ENCODE data around the gene MLANA.

MLANA gene, protein sequence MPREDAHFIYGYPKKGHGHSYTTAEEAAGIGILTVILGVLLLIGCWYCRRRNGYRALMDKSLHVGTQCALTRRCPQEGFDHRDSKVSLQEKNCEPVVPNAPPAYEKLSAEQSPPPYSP

DNA sequence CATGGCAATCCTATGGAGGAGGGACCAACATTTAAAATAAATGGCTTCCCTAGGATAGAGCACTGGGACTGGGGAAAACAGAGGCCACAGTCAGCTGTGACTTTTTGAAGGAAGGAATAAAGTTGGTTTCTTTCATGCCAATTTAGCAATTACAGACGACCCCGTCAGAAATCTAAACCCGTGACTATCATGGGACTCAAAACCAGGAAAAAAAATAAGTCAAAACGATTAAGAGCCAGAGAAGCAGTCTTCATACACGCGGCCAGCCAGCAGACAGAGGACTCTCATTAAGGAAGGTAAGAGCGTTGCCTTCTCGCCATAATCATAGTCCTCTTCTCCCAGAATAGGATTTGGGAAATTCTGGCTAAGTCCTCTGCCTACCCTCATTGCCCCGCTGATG lies at the start of gene MLANA:
TSS of gene MLANA (plus strand) at position 249 of the 400 bp plus-strand sequence. CDS start 1,586 bp downstream, outside the sequence.
- DNase-seq (ENCODE audit: low read depth in 2 of 2, low spot score in 1 of 2): no peak

DNA sequence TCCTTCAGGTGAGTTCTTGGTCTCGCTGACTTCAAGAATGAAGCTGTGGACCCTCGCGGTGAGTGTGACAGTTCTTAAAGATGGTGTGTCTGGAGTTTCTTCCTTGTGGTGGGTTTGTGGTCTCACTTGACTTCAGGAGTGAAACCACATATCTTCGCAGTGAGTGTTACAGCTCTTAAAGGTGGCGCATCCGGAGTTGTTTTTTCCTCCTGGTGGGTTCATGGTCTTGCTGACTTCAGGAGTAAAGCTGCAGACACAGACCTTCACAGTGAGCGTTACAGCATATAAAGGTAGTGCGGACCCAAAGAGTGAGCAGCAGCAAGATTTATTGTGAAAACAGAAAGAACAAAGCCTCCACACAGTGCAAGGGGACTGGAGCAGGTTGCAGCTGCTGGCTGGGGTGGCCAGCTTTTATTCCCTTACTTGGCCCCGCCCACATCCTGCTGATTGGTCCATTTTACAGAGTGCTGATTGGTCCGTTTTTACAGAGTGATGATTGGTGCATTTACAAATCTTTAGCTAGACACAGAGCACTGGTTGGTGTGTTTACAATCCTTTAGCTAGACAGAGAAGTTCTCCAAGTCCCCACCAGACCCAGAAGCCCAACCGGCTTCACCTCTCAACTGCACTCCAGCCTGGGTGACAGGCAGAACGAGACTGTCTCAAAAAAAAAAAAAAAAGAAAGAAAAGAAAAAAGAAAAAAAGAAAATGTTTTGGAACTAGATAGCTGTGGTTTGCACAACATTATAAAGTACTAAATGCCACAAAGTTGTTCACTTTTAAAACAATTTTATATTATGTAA lies 48.7 kb upstream of the MLANA start:
- peak in 1 of 2 donors; percentile 27 for DNase-seq (ENCODE audit: low read depth in 2 of 2, low spot score in 1 of 2)

DNA sequence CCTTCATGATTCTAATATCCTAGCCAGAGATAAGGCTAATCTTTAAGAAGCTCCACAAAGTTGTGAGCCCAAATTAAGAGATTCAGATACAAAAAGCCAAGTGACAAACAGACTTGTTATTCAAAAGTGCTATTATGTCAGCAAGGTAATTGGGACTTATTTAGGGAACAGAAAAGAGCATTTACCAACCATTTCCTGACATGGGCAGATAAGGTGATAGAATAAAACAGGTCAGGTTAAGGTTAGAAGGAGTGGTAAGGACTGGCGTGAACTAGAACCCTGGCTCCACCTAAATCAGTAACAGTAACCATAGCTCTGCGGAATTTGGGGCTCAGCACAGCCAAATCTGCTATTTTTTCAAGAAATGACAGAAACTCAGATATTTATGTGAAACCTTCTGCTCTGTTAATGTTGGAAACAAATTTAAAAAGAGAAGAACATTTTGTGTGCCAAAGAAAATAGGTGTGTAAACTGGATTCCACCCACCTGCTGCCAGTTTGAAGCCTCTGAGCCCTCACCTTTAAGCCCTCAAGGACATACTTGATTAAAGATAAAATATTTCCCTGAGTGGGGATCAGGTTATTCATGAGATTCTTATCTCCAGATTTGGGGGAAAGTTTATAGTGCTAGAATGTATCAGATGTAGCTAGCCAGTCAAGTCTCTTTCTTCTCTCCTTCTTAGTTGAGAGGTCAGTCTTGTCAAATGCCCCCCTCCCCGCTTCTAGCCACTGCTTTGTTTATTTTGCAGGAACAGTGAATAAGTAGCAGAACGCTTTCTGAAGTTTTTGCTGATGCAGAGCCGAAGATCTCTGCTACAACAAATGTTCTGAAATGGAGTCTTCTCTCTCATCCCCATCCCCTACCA lies 47.5 kb upstream of the MLANA start:
- DNase-seq (ENCODE audit: low read depth in 2 of 2, low spot score in 1 of 2): no peak

GRCh38 chr9:5843794-5844471 lies 46.8 kb upstream of the MLANA start:
- DNase-seq (ENCODE audit: low read depth in 2 of 2, low spot score in 1 of 2): no peak

- no peak for DNase-seq (ENCODE audit: low read depth in 2 of 2, low spot score in 1 of 2)
Measured at GRCh38 chr9:5845157-5845531, 45.5 kb upstream of the MLANA start.

GRCh38 chr9:5846096-5846495 lies 44.6 kb upstream of the MLANA start:
- no peak for DNase-seq (ENCODE audit: low read depth in 2 of 2, low spot score in 1 of 2)

GRCh38 chr9:5846501-5846921 lies 44.2 kb upstream of the MLANA start:
- DNase-seq (ENCODE audit: low read depth in 2 of 2, low spot score in 1 of 2): no peak

DNA sequence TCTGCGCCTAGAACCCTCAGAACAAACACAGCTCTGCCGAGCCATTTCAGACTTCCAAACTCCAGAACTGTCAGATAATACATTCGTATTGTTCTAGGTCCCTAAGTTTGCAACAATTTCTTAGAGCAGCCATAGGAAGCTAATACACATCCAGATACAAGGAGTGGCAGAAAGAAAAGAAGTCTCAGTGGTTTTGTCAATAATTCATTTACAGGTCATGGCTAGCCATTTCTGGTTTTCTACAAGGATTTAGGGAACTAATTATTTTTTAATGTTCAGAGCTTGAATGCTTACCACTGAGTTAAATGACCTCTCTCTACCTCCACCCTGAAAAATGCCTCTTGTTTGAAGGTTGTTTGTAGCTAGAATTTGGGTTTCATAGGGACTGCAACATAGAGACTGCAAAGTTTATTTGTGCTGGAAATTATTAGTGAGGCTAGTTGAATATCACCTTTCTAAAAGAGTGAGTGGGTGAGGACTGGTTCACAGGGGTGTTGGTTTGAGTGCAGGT lies 42.3 kb upstream of the MLANA start:
- no peak for DNase-seq (ENCODE audit: low read depth in 2 of 2, low spot score in 1 of 2)

DNA sequence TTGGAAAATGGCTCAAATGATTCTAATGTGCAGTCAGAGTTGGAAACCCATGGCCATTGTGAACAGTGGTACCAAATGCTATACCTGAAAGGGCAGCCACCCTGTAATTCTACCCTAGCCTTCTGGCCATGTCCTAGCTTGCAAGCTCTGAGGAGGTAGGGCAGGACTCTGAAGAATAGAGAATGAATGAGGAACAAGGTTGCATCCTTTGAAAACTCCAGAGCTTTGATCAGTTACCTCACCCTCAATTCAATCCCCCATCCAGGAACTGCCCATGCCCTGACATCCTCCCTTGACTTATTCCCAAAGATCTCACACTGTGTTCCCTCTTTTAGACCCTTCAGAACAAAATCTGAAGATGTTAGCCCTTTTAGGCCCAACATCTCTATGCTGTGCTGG lies 40.0 kb upstream of the MLANA start:
- DNase-seq (ENCODE audit: low read depth in 2 of 2, low spot score in 1 of 2): no peak

- peak in 1 of 2 donors; percentile 1 for DNase-seq (ENCODE audit: low read depth in 2 of 2, low spot score in 1 of 2)
Measured at GRCh38 chr9:5851445-5851844, 39.2 kb upstream of the MLANA start.

DNA sequence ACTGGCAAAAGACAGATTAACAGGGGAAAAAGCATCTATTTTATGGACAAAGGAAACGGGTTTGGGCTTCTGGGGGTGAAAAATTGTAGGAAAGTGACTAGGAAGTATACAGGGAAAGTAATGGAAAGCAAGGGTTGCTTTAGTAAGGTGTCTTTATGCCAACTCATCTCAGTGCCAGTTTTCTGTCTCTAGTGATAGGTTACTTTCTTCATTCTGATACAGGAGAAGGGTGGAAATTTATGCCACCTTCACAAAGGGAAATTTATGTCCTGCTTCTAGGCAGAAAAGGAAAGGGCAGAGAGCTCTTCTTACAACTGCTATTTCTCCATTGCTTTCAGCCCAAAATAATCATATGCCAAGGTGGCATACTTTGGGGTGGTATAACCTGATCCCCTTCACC lies 37.7 kb upstream of the MLANA start:
- no peak for DNase-seq (ENCODE audit: low read depth in 2 of 2, low spot score in 1 of 2)

DNA sequence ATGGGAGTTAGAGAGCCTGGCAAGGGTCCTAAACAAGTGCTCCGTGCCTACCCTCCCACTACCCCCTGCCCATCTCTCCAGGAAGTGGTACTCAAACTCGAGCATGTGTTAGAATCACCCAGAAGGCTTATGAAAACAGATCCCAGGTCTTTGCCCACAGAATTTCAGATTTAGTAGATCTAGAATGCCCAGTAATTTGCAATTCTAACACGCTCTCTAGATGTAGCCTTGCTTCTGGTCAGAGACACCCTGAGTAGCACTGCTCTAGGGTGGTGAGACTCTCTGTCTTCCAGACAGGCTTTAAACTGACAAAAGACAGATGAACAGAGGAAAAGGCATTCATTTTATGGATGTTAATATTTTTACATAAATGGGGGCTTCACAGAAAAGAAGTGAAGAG lies 37.1 kb upstream of the MLANA start:
- DNase-seq (ENCODE audit: low read depth in 2 of 2, low spot score in 1 of 2): no peak

GRCh38 chr9:5854063-5854790 lies 36.5 kb upstream of the MLANA start:
- no peak for DNase-seq (ENCODE audit: low read depth in 2 of 2, low spot score in 1 of 2)

- DNase-seq (ENCODE audit: low read depth in 2 of 2, low spot score in 1 of 2): no peak
Measured at GRCh38 chr9:5857928-5858327, 32.8 kb upstream of the MLANA start.

DNA sequence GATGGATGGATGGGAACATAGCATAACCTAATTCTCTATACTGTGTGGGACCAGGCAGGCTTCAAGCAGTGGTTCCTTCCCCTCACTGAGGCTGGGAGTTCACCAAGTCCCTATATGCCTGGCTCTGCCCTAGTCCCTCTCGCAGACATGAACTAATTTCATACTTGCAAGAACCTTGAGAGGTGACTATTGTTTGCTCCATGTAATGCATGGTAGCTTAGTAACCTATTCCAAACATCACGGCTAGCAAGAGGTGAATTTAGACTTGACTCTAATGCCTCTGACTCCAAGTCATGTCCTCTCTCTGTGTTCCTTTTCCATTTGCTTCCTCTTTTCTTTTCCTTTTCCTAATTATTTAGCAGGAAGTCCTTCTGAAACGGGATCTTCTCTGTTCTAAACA lies 31.9 kb upstream of the MLANA start:
- DNase-seq (ENCODE audit: low read depth in 2 of 2, low spot score in 1 of 2): no peak

GRCh38 chr9:5863092-5863746 lies 27.5 kb upstream of the MLANA start:
- no peak for DNase-seq (ENCODE audit: low read depth in 2 of 2, low spot score in 1 of 2)

- no peak for DNase-seq (ENCODE audit: low read depth in 2 of 2, low spot score in 1 of 2)
Measured at GRCh38 chr9:5864446-5864845, 26.2 kb upstream of the MLANA start.

- DNase-seq (ENCODE audit: low read depth in 2 of 2, low spot score in 1 of 2): no peak
Measured at GRCh38 chr9:5866272-5866671, 24.4 kb upstream of the MLANA start.

DNA sequence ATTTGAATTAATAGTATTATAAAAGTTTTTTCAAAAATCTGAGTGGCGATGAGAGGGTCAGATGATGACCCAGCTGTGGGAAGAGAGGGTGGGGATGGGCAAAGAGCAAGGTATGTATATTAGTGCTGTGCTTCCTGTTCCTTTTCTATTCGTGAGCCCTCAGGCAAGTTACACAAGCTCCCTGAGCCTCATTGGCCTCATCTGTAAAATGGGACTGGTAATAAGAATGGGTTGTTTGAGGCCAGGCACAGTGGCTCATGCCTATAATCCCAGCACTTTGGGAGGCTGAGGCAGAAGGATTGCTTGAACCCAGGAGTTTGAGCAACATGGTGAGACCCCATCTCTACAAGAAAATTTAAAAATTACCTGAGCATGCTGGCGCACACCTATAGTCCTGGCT lies 24.0 kb upstream of the MLANA start:
- DNase-seq (ENCODE audit: low read depth in 2 of 2, low spot score in 1 of 2): no peak

DNA sequence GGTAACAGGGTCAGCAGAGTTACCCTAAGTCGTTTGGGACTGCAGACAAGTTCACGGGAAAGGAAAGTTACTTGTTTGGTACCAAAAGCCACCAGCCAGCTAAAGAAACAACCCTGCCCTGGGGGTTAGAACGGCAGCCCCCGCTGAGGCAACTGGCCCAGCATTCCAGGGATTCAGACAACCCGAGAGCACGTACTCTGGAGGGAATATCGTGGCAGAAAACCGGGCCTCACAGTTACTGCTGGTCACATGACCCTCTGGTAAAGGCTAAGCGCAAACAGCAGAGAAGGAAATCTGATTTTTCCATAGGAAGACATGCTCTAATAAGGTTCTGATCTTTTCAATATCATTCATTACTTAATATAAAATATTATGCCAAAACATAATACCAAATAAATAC lies 22.5 kb upstream of the MLANA start:
- no peak for DNase-seq (ENCODE audit: low read depth in 2 of 2, low spot score in 1 of 2)

Measured in stimulated activated CD8-positive, alpha-beta memory T cell treated with anti-CD3 and anti-CD28 coated beads, Interleukin-4, amount 100 ng/mL, for 4 hours (primary cell).